IMR-90 (cell line): ENCODE results near the gene SOX9. TPM values are rescaled to one million over a fixed set of nuclear protein-coding genes. Genes with fewer than 3 reads are reported as not detected.

ENCODE experiments used
- ATAC-seq: fragments of 200-7000 bp; cut with Tn5 transposase; 2 replicates; pipeline ENCODE4 v1.9.1; 2020; ENCODE audit warnings: low read depth, mild to moderate bottlenecking, moderate library complexity
- BruUV-seq: library from RNA; stranded (reverse); fragments of 400-500 nt; replicated peaks from 2 replicates; lab custom pipeline; 2021; lab: Mats Ljungman, UMichigan
- CTCF ChIA-PET: fragments of 300-600 bp; formaldehyde crosslinking; extraction: SDS; loops from one replicate; lab custom pipeline; 2021; ENCODE audit warnings: antibody characterized with exemption; lab: Yijun Ruan, JAX
- POLR2A ChIA-PET: fragments of 300-600 bp; sonication (Branson Sonifier 250); formaldehyde crosslinking; loops from one replicate; lab custom pipeline; 2022; ENCODE audit warnings: antibody characterized with exemption; ENCODE audit not compliant: unreplicated experiment; lab: Charles Lee
- DNase-seq: peaks from one replicate; pipeline ENCODE4 v3.0.0; 2013
- H2AFZ ChIP-seq: replicated peaks from 2 replicates; pipeline ENCODE3; 2013; ENCODE audit warnings: low read length, mild to moderate bottlenecking; ENCODE audit not compliant: poor library complexity
- H2AK5ac ChIP-seq: 2 replicates; pipeline ENCODE4 v1.6.1; 2013; ENCODE audit warnings: low read depth, low read length, inconsistent platforms
- H2AK9ac ChIP-seq: replicated peaks from 2 replicates; pipeline ENCODE3; 2013; ENCODE audit warnings: mild to moderate bottlenecking, low read depth, low read length, moderate library complexity; ENCODE audit not compliant: poor library complexity
- H2BK120ac ChIP-seq: 2 replicates; pipeline ENCODE4 v1.6.1; 2013; ENCODE audit warnings: low read depth, low read length, inconsistent platforms
- H2BK15ac ChIP-seq: 3 replicates; pipeline ENCODE4 v1.6.1; 2013; ENCODE audit warnings: low read depth, low read length, inconsistent platforms
- H2BK20ac ChIP-seq: 2 replicates; pipeline ENCODE4 v1.6.1; 2013; ENCODE audit warnings: low read depth, mild to moderate bottlenecking, inconsistent platforms, low read length, moderate library complexity
- H2BK5ac ChIP-seq: 2 replicates; pipeline ENCODE4 v1.6.1; 2013; ENCODE audit warnings: mild to moderate bottlenecking, low read depth, low read length, inconsistent platforms; ENCODE audit not compliant: poor library complexity, severe bottlenecking
- H3K14ac ChIP-seq: replicated peaks from 2 replicates; pipeline ENCODE4 v1.6.1; 2013; ENCODE audit warnings: low read depth, low read length, inconsistent platforms
- H3K18ac ChIP-seq: 2 replicates; pipeline ENCODE4 v1.6.1; 2013; ENCODE audit warnings: low read depth, low read length, control low read depth
- H3K23ac ChIP-seq: 2 replicates; pipeline ENCODE4 v1.6.1; 2013; ENCODE audit warnings: low read depth, low read length, inconsistent platforms
- H3K27ac ChIP-seq: 2 replicates; pipeline ENCODE4 v1.5.1; 2013; ENCODE audit warnings: mild to moderate bottlenecking, control low read depth, low read length; ENCODE audit not compliant: insufficient read depth
- H3K27me3 ChIP-seq: 2 replicates; pipeline ENCODE4 v1.6.1; 2013; ENCODE audit warnings: low read length; ENCODE audit not compliant: control insufficient read depth, insufficient read depth
- H3K36me3 ChIP-seq: 2 replicates; pipeline ENCODE4 v1.6.1; 2013; ENCODE audit warnings: low read length, mixed read lengths; ENCODE audit not compliant: control insufficient read depth, insufficient read depth
- H3K4ac ChIP-seq: 2 replicates; pipeline ENCODE4 v1.6.1; 2013; ENCODE audit warnings: low read depth, low read length, inconsistent platforms
- H3K4me1 ChIP-seq: 2 replicates; pipeline ENCODE4 v1.6.1; 2013; ENCODE audit warnings: low read length, mixed read lengths; ENCODE audit not compliant: control insufficient read depth, insufficient read depth
- H3K4me2 ChIP-seq: 2 replicates; pipeline ENCODE4 v1.6.1; 2013; ENCODE audit warnings: low read depth, mild to moderate bottlenecking, control low read depth, low read length, moderate library complexity
- H3K4me3 ChIP-seq: 2 replicates; pipeline ENCODE4 v1.5.1; 2013; ENCODE audit warnings: low read depth, mild to moderate bottlenecking, control low read depth, low read length, moderate library complexity; ENCODE audit not compliant: insufficient read depth
- H3K56ac ChIP-seq: 2 replicates; pipeline ENCODE4 v1.6.1; 2013; ENCODE audit warnings: low read length, inconsistent platforms; ENCODE audit not compliant: insufficient read depth; ENCODE audit errors: extremely low read depth
- H3K79me1 ChIP-seq, 2 experiments: 2 replicates each; pipeline ENCODE4 v1.6.1; 2013; ENCODE audit warnings: low read length in 2 of 2, inconsistent platforms in 1 of 2, low read depth in 1 of 2
- H3K9ac ChIP-seq: 2 replicates; pipeline ENCODE4 v1.6.1; 2013; ENCODE audit warnings: low read depth, low read length, control low read depth
- H3K9me1 ChIP-seq: 2 replicates; pipeline ENCODE4 v1.6.1; 2013; ENCODE audit warnings: low read length, inconsistent platforms; ENCODE audit not compliant: insufficient read depth
- H3K9me3 ChIP-seq: 2 replicates; pipeline ENCODE4 v1.6.1; 2013; ENCODE audit warnings: low read length; ENCODE audit not compliant: control insufficient read depth, insufficient read depth
- H4K20me1 ChIP-seq: 2 replicates; pipeline ENCODE4 v1.6.1; 2013; ENCODE audit warnings: low read length, inconsistent platforms; ENCODE audit not compliant: insufficient read depth
- H4K5ac ChIP-seq: 2 replicates; pipeline ENCODE4 v1.6.1; 2013; ENCODE audit warnings: mild to moderate bottlenecking, low read depth, low read length, control low read depth
- H4K8ac ChIP-seq, 2 experiments: 2 replicates each; pipeline ENCODE4 v1.6.1; 2013; ENCODE audit warnings: low read depth in 2 of 2, low read length in 2 of 2, control low read depth in 1 of 2, inconsistent platforms in 1 of 2
- H4K91ac ChIP-seq: 2 replicates; pipeline ENCODE4 v1.6.1; 2013; ENCODE audit warnings: low read depth, low read length, inconsistent platforms; ENCODE audit not compliant: insufficient read depth
- BHLHE40 ChIP-seq: fragments of 150-350 bp; IDR thresholded peaks from 2 replicates; pipeline ENCODE4 v1.6.1; 2016; ENCODE audit warnings: mild to moderate bottlenecking, low read depth, low read length
- CEBPB ChIP-seq: IDR thresholded peaks from 2 replicates; pipeline ENCODE4 v1.6.1; 2012; ENCODE audit warnings: low read depth, low read length, improper control_type of control experiment
- CHD1 ChIP-seq: IDR thresholded peaks from 2 replicates; pipeline ENCODE4 v1.6.1; 2012; ENCODE audit warnings: low read depth, low read length, improper control_type of control experiment
- FOS ChIP-seq: fragments of 150-350 bp; IDR thresholded peaks from 2 replicates; pipeline ENCODE4 v1.6.1; 2016; ENCODE audit warnings: low read depth, low read length
- MAFK ChIP-seq: IDR thresholded peaks from 2 replicates; pipeline ENCODE4 v1.6.1; 2012; ENCODE audit warnings: low read depth, low read length, improper control_type of control experiment
- MAZ ChIP-seq: IDR thresholded peaks from 2 replicates; pipeline ENCODE4 v1.6.1; 2012; ENCODE audit warnings: low read depth, mild to moderate bottlenecking, low read length, improper control_type of control experiment, moderate library complexity, borderline replicate concordance
- MXI1 ChIP-seq: IDR thresholded peaks from 2 replicates; pipeline ENCODE4 v1.6.1; 2012; ENCODE audit warnings: low read depth, mild to moderate bottlenecking, low read length, moderate library complexity, borderline replicate concordance
- NFE2L2 ChIP-seq: fragments of 150-350 bp; IDR thresholded peaks from 2 replicates; pipeline ENCODE4 v1.6.1; 2016; ENCODE audit warnings: low read depth, mild to moderate bottlenecking, low read length
- POLR2A ChIP-seq: IDR thresholded peaks from 2 replicates; pipeline ENCODE4 v1.6.1; 2012; ENCODE audit warnings: mild to moderate bottlenecking, low read depth, low read length
- RAD21 ChIP-seq: IDR thresholded peaks from 2 replicates; pipeline ENCODE4 v1.6.1; 2012; ENCODE audit warnings: low read length, improper control_type of control experiment
- RCOR1 ChIP-seq: IDR thresholded peaks from 2 replicates; pipeline ENCODE4 v1.6.1; 2012; ENCODE audit warnings: mild to moderate bottlenecking, low read length, improper control_type of control experiment; ENCODE audit not compliant: insufficient replicate concordance
- RFX5 ChIP-seq: IDR thresholded peaks from 2 replicates; pipeline ENCODE4 v1.8.0; 2012; ENCODE audit warnings: low read depth, mild to moderate bottlenecking, low read length, moderate library complexity
- SMC3 ChIP-seq: fragments of 150-350 bp; IDR thresholded peaks from 2 replicates; pipeline ENCODE4 v1.6.1; 2016; ENCODE audit warnings: low read depth, mild to moderate bottlenecking, antibody characterized with exemption, low read length, moderate library complexity
- whole genome bisulfite sequencing, 2 experiments: methylation state at CpG; one replicate each; pipeline versions ENCODE4 v1.1.5 to v1.1.7; 2013; ENCODE audit warnings: missing lambda C conversion rate in 2 of 2; ENCODE audit not compliant: insufficient read length in 1 of 2; ENCODE audit errors: extremely low coverage in 2 of 2; 5-methylcytosine and 5-hydroxymethylcytosine counted together
- dilution Hi-C: fragments of 300-500 bp; cut with HindIII; formaldehyde crosslinking; loops from one replicate; pipeline ENCODE4 v1.14.3; 2018; ENCODE audit warnings: low sequenced_read_pairs; ENCODE audit not compliant: unreplicated experiment
- in situ Hi-C: fragments of 300-500 bp; cut with MboI; formaldehyde crosslinking; loops from 3 replicates; pipeline ENCODE4 v1.14.3; 2019; ENCODE audit warnings: low sequenced_read_pairs, inconsistent platforms, mixed read lengths
- intact Hi-C: fragments of 100-400 bp; cut with micrococcal nuclease; formaldehyde crosslinking; loops from 2 replicates; pipeline ENCODE4 v1.10.0; 2022
- polyA plus RNA-seq, 3 experiments: library from polyadenylated mRNA; depleted of rRNA; stranded (reverse); fragments of >200 nt; gene quantifications; 2 replicates each; pipeline ENCODE4 v1.2.3, GENCODE V29; 2012; ENCODE audit warnings: low replicate concordance in 1 of 3
- total RNA-seq: library from RNA; depleted of rRNA; stranded (reverse); fragments of >200 nt; gene quantifications from 2 replicates; pipeline ENCODE4 v1.2.3, GENCODE V29; 2012
- TF ChIP-seq, protein P1 (sequence below): conservative IDR thresholded peaks from 2 replicates; pipeline ENCODE4 v1.5.1; 2012; ENCODE audit warnings: mild to moderate bottlenecking, low read depth, low read length, improper control_type of control experiment
- TF ChIP-seq, protein P2 (sequence below): fragments of 150-350 bp; IDR thresholded peaks from 2 replicates; pipeline ENCODE4 v1.6.1; 2016; ENCODE audit warnings: low read depth, mild to moderate bottlenecking, low read length, moderate library complexity, borderline replicate concordance
- TF ChIP-seq, protein P3 (sequence below): fragments of 150-350 bp; IDR thresholded peaks from 2 replicates; pipeline ENCODE4 v1.6.1; 2017; ENCODE audit warnings: mild to moderate bottlenecking, antibody characterized with exemption, low read length, low read depth

The SOX9 gene
- total and polyA plus RNA-seq, 2 of the 4 experiments (the other 2 are of a cell fraction), result 4.1 to 12.7 TPM

DNA sequence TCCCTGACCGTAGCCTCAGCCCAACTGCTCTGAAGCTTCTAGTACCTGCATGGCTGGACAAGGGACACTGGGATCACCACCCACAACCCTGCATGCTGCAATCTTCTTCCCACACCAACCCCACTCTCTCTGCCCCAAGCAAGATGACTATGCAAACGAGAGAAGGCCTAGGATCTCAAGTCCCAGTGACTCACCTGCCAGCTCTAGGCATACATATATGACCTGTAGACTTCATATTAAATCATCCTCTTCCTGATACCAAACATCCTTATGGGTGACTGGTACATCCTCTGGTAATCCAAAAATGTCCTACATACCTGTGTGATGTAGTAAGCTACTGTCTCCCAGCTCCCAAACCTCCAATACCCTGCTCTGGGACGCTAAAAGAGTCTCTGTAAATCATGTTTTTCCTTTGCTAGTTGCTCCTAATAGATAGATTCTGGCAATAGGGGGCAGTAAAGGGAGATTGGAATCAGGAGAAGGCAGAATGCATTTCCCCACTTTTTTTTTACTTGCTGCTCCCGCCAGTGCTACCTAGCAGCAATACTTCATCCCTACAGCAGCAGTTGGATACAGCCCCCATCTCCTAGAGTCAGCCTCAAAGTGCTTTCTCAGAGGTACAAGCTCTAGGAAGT is 43.4 kb upstream of the SOX9 start:
- H2BK5ac ChIP-seq, result no peak overlapping the region
- H3K27me3 ChIP-seq, result peaks cover 12% of the 10 kb centered on the region
- CTCF ChIA-PET, result interaction anchor here (0.7 kb wide), 1 partner anchor 15 kb away, joined by 4 read pairs; no protein-coding TSS in a partner anchor
- no peak overlapping the region for H3K4me2 ChIP-seq
- no peak overlapping the region for H4K8ac ChIP-seq
- H4K5ac ChIP-seq, result no peak overlapping the region
- no peak overlapping the region for H3K14ac ChIP-seq
- DNase-seq (peak; percentile 10), ATAC-seq (no peak)
- no peaks in the 10 kb centered on the region for H3K36me3 ChIP-seq
- no peak overlapping the region for H3K4me3 ChIP-seq
- H2BK20ac ChIP-seq, result no peak overlapping the region
- intact Hi-C loops, result no loop called here
- no peaks in the 10 kb centered on the region for H3K79me1 ChIP-seq
- H3K4me1 ChIP-seq, result no peaks in the 10 kb centered on the region
- H3K4ac ChIP-seq, result no peak overlapping the region
- POLR2A ChIA-PET, result no interaction called here
- no peak overlapping the region for H4K91ac ChIP-seq
- H2AK9ac ChIP-seq, result no peak overlapping the region
- no peak overlapping the region for H2AFZ ChIP-seq
- no peaks in the 10 kb centered on the region for H3K9me1 ChIP-seq
- no peak overlapping the region for H2AK5ac ChIP-seq
- no peak overlapping the region for H3K27ac ChIP-seq
- H3K9ac ChIP-seq, result no peak overlapping the region
- H4K20me1 ChIP-seq, result no peaks in the 10 kb centered on the region
- H2BK120ac ChIP-seq, result no peak overlapping the region
- H3K23ac ChIP-seq, result no peak overlapping the region
- 80% methylated on average over 1 of the region's 4 CpGs; no CpG with 5 or more reads in 1 of the 2 experiments for WGBS, 2 experiments
- dilution Hi-C loops, result no loop called here
- BruUV-seq, result no TSS peak
- in situ Hi-C loops, result no loop called here
- no peak overlapping the region for H3K18ac ChIP-seq
- no peaks in the 10 kb centered on the region for H3K9me3 ChIP-seq
- no peak overlapping the region for H2BK15ac ChIP-seq
- H3K56ac ChIP-seq, result no peak overlapping the region
- TF ChIP-seq MAZ, result no peak
- no peak for TF ChIP-seq CHD1
- TF ChIP-seq BHLHE40, result no peak
- no peak for TF ChIP-seq FOS
- TF ChIP-seq CEBPB, result no peak
- TF ChIP-seq, protein P1, sequence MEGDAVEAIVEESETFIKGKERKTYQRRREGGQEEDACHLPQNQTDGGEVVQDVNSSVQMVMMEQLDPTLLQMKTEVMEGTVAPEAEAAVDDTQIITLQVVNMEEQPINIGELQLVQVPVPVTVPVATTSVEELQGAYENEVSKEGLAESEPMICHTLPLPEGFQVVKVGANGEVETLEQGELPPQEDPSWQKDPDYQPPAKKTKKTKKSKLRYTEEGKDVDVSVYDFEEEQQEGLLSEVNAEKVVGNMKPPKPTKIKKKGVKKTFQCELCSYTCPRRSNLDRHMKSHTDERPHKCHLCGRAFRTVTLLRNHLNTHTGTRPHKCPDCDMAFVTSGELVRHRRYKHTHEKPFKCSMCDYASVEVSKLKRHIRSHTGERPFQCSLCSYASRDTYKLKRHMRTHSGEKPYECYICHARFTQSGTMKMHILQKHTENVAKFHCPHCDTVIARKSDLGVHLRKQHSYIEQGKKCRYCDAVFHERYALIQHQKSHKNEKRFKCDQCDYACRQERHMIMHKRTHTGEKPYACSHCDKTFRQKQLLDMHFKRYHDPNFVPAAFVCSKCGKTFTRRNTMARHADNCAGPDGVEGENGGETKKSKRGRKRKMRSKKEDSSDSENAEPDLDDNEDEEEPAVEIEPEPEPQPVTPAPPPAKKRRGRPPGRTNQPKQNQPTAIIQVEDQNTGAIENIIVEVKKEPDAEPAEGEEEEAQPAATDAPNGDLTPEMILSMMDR, result no peak
- TF ChIP-seq RAD21, result no peak
- TF ChIP-seq MXI1, result no peak
- no peak for TF ChIP-seq RCOR1
- no peak for TF ChIP-seq SMC3
- TF ChIP-seq, protein P2, sequence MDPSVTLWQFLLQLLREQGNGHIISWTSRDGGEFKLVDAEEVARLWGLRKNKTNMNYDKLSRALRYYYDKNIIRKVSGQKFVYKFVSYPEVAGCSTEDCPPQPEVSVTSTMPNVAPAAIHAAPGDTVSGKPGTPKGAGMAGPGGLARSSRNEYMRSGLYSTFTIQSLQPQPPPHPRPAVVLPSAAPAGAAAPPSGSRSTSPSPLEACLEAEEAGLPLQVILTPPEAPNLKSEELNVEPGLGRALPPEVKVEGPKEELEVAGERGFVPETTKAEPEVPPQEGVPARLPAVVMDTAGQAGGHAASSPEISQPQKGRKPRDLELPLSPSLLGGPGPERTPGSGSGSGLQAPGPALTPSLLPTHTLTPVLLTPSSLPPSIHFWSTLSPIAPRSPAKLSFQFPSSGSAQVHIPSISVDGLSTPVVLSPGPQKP, result no peak
- no peak for TF ChIP-seq RFX5
- TF ChIP-seq, protein P3, sequence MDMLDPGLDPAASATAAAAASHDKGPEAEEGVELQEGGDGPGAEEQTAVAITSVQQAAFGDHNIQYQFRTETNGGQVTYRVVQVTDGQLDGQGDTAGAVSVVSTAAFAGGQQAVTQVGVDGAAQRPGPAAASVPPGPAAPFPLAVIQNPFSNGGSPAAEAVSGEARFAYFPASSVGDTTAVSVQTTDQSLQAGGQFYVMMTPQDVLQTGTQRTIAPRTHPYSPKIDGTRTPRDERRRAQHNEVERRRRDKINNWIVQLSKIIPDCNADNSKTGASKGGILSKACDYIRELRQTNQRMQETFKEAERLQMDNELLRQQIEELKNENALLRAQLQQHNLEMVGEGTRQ, result no peak
- TF ChIP-seq NFE2L2, result no peak
- no peak for TF ChIP-seq MAFK
- TF ChIP-seq POLR2A, result no peak
